ENCODE results near the gene OSBPL9.

- TF ChIP-seq CTCF (IDR thresholded peaks at IDR 0.05) = no peak
- no peak for TF ChIP-seq EZH2 (IDR thresholded peaks at IDR 0.05)
Observed at GRCh38 chr1:51790385-51790784, 173.5 kb downstream of the OSBPL9 start.
